ENCODE results near the gene SNAPC2. TPM values are rescaled to one million over a fixed set of nuclear protein-coding genes. Genes with fewer than 3 reads are reported as not detected.

Gene SNAPC2
- total and polyA plus RNA-seq, 4 donors: 7.6 to 32.1 (median 21.1) TPM

GRCh38 chr19:7910321-7911161 lies 9.6 kb upstream of the SNAPC2 start:
- WGBS, 2 donors: 94% methylated on average over 54 of the region's 54 CpGs
- DNase-seq: no peak
- Histone ChIP-seq H3K9ac (ENCODE audit: insufficient read depth in 1 of 2, low read length in 2 of 2) (no peak overlapping the region), H3K4me3 (no peak overlapping the region), H3K36me3 (ENCODE audit: control insufficient read depth in 4 of 4, insufficient read depth in 4 of 4, low read length in 4 of 4) (peaks cover 9 to 55% (median 11%) of the 10 kb centered on the region in 4 donors), H3K4me1 (ENCODE audit: control insufficient read depth in 5 of 5, insufficient read depth in 5 of 5, low read length in 5 of 5) (peaks cover 0 to 14% (median 0%) of the 10 kb centered on the region in 5 donors), H3K9me3 (ENCODE audit: control insufficient read depth in 4 of 4, insufficient read depth in 3 of 4, low read length in 3 of 4) (peaks cover 0 to 22% (median 0%) of the 10 kb centered on the region in 4 donors), H3K27ac (ENCODE audit: low read depth in 1 of 2, low read length in 1 of 2) (no peak overlapping the region), H3K27me3 (ENCODE audit: control insufficient read depth in 3 of 3, insufficient read depth in 3 of 3, low read length in 2 of 3) (peaks cover 0 to 11% (median 8%) of the 10 kb centered on the region in 3 donors)
- no peak for TF ChIP-seq CTCF (IDR thresholded peaks at IDR 0.05; ENCODE audit: control extremely low read depth, extremely low read depth)
- no peak for ATAC-seq (ENCODE audit: insufficient read depth, low FRiP score)

GRCh38 chr19:7911508-7912143 lies 8.5 kb upstream of the SNAPC2 start:
- Histone ChIP-seq H3K9ac (ENCODE audit: insufficient read depth in 1 of 2, low read length in 2 of 2) (no peak overlapping the region), H3K27ac (ENCODE audit: low read depth in 1 of 2, low read length in 1 of 2) (no peak overlapping the region), H3K36me3 (ENCODE audit: control insufficient read depth in 4 of 4, insufficient read depth in 4 of 4, low read length in 4 of 4) (peaks cover 9 to 49% (median 11%) of the 10 kb centered on the region in 4 donors), H3K27me3 (ENCODE audit: control insufficient read depth in 3 of 3, insufficient read depth in 3 of 3, low read length in 2 of 3) (peaks cover 0 to 18% (median 13%) of the 10 kb centered on the region in 3 donors), H3K4me3 (no peak overlapping the region), H3K9me3 (ENCODE audit: control insufficient read depth in 4 of 4, insufficient read depth in 3 of 4, low read length in 3 of 4) (peaks cover 0 to 22% (median 0%) of the 10 kb centered on the region in 4 donors), H3K4me1 (ENCODE audit: control insufficient read depth in 5 of 5, insufficient read depth in 5 of 5, low read length in 5 of 5) (peaks cover 0 to 13% (median 4%) of the 10 kb centered on the region in 5 donors)
- ATAC-seq (ENCODE audit: insufficient read depth, low FRiP score) (no peak), DNase-seq (no peak)
- 91 to 93% methylated on average over 18 of the region's 18 CpGs for WGBS, 2 donors
- TF ChIP-seq CTCF (IDR thresholded peaks at IDR 0.05; ENCODE audit: control extremely low read depth, extremely low read depth): no peak

GRCh38 chr19:7912144-7912696 lies 7.9 kb upstream of the SNAPC2 start:
- TF ChIP-seq CTCF (IDR thresholded peaks at IDR 0.05; ENCODE audit: control extremely low read depth, extremely low read depth): no peak
- no peak overlapping the region for H3K9ac ChIP-seq (ENCODE audit: insufficient read depth in 1 of 2, low read length in 2 of 2)
- DNase-seq (no peak), ATAC-seq (ENCODE audit: insufficient read depth, low FRiP score) (no peak)
- WGBS, 2 donors: 91 to 94% methylated on average over 25 to 31 of the region's 31 CpGs
- H3K27ac ChIP-seq (ENCODE audit: low read depth in 1 of 2, low read length in 1 of 2): no peak overlapping the region
- peaks cover 0 to 23% (median 17%) of the 10 kb centered on the region in 3 donors for H3K27me3 ChIP-seq (ENCODE audit: control insufficient read depth in 3 of 3, insufficient read depth in 3 of 3, low read length in 2 of 3)
- peaks cover 6 to 46% (median 11%) of the 10 kb centered on the region in 4 donors for H3K36me3 ChIP-seq (ENCODE audit: control insufficient read depth in 4 of 4, insufficient read depth in 4 of 4, low read length in 4 of 4)
- peaks cover 0 to 12% (median 2%) of the 10 kb centered on the region in 5 donors for H3K4me1 ChIP-seq (ENCODE audit: control insufficient read depth in 5 of 5, insufficient read depth in 5 of 5, low read length in 5 of 5)
- H3K4me3 ChIP-seq: no peak overlapping the region
- H3K9me3 ChIP-seq (ENCODE audit: control insufficient read depth in 4 of 4, insufficient read depth in 3 of 4, low read length in 3 of 4): peaks cover 0 to 22% (median 0%) of the 10 kb centered on the region in 4 donors

Measured in lung (tissue), 12 donors.